Gastroesophageal sphincter (tissue), 4 donors: Measurements from ENCODE around the gene FIGNL2. TPM values are rescaled to one million over a fixed set of nuclear protein-coding genes. Genes with fewer than 3 reads are reported as not detected.

Source experiments
- ATAC-seq: fragments of 150-250 bp; one replicate; pipeline ENCODE4 v1.9.1; 2016; ENCODE audit warnings: mild to moderate bottlenecking, moderate library complexity
- H3K27ac ChIP-seq, 4 donors: fragments of 200-600 bp; sonication (generic) in 3 of 4; 1 replicate in 3 of 4; 2 replicates in 1 of 4; pipeline ENCODE4 v1.5.1; 2016 to 2019
- H3K27me3 ChIP-seq: fragments of 200-600 bp; sonication (generic); one replicate; pipeline ENCODE4 v1.5.1; 2019
- H3K36me3 ChIP-seq, 2 donors: fragments of 200-600 bp; sonication (generic); one replicate each; pipeline ENCODE4 v1.5.1; 2019; ENCODE audit warnings: control low read depth in 1 of 2
- H3K4me1 ChIP-seq, 3 donors: fragments of 200-600 bp; sonication (generic); 1 replicate in 2 of 3; 2 replicates in 1 of 3; pipeline ENCODE4 v1.5.1; 2016 to 2019; ENCODE audit warnings: control low read depth in 2 of 3
- H3K4me3 ChIP-seq, 2 donors: fragments of 200-600 bp; sonication (generic); one replicate each; pipeline ENCODE4 v1.5.1; 2019; ENCODE audit warnings: mild to moderate bottlenecking in 1 of 2, moderate library complexity in 1 of 2
- H3K9me3 ChIP-seq, 3 donors: fragments of 200-600 bp; sonication (generic); one replicate each; pipeline ENCODE4 v1.5.1; 2017 to 2019; ENCODE audit warnings: control low read depth in 2 of 3
- CTCF ChIP-seq, 4 experiments: fragments of 200-600 bp in 2 of 4; fragments of 450-650 bp in 2 of 4; sonication (generic) in 1 of 4; IDR thresholded peaks; one replicate each; pipeline ENCODE4 v1.5.1; 2017 to 2019; ENCODE audit warnings: antibody characterized with exemption in 4 of 4, mild to moderate bottlenecking in 2 of 4, moderate library complexity in 2 of 4
- EP300 ChIP-seq: sonication (generic); formaldehyde crosslinking; IDR thresholded peaks from one replicate; pipeline ENCODE4 v1.6.1; 2017; ENCODE audit warnings: antibody characterized with exemption, mild to moderate bottlenecking
- POLR2A ChIP-seq, 2 donors: fragments of 450-650 bp; IDR thresholded peaks; one replicate each; pipeline ENCODE4 v1.6.1; 2017; ENCODE audit warnings: antibody characterized with exemption in 2 of 2, mild to moderate bottlenecking in 2 of 2, moderate library complexity in 1 of 2
- POLR2AphosphoS5 ChIP-seq: sonication (generic); formaldehyde crosslinking; IDR thresholded peaks from one replicate; pipeline ENCODE4 v1.6.1; 2017; ENCODE audit warnings: antibody characterized with exemption
- WGBS, 2 donors: methylation state at CpG; one replicate each; pipeline ENCODE4 v1.1.5; 2018; ENCODE audit warnings: low coverage in 1 of 2; 5-methylcytosine and 5-hydroxymethylcytosine counted together
- total RNA-seq, 4 donors: library from RNA; depleted of rRNA; stranded (reverse); fragments of >200 nt; gene quantifications; one replicate each; pipeline ENCODE4 v1.1.0, GENCODE V29; 2016

Gene FIGNL2
- total RNA-seq, 4 donors from 2014 or later, result 0.13 to 0.35 (median 0.16) TPM; not detected in 1

DNA sequence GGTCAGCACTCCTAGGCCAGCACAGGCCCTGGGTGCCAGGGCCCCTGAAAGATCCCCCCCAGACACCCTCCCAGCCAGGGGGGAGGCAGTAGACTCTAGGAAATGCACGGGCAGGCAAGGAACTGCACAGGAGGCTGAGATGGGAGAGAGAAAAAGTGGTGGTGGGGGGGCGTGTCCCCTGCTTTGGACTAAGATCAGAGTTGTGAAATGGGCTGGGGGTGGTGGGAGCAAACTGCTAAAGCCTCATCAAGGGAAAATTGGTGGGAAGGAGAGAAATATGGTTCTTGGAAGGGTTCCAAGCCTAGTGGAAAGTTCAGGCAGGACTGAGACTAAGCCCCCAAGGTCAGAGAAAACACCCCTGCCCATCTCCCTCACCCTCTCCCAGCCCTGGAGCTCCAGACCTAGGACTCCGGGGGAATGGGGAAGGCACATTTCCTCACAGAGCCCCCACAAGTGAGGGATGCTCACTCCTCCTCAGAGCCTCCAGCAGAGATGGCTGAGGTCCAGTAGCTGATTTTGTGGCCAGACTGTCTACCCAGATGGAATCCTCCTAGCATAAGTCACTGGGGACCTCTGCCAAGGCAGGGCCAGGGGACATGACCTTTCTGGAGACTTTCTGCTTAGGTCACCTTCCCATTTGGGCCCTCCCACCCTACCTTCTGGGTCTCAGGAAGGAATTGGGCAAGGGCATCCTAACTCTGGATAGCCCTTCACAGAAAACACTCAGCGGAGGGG, 29.8 kb downstream of the FIGNL2 start:
- H3K9me3 ChIP-seq, result no peaks in the 10 kb centered on the region
- no peak overlapping the region for H3K27ac ChIP-seq
- peaks cover 94% of the 10 kb centered on the region for H3K27me3 ChIP-seq
- no peak for ATAC-seq
- TF ChIP-seq POLR2A (IDR thresholded peaks at IDR 0.05), result no peak
- TF ChIP-seq CTCF (IDR thresholded peaks at IDR 0.05), result no peak
- TF ChIP-seq POLR2AphosphoS5, result no peak
- no peak for TF ChIP-seq EP300
- 49 to 80% methylated on average over 1 to 2 of the region's 4 CpGs for WGBS, 2 donors
- H3K4me3 ChIP-seq, result no peak overlapping the region
- H3K4me1 ChIP-seq, result peaks cover 0 to 39% (median 0%) of the 10 kb centered on the region in 3 donors
- H3K36me3 ChIP-seq, result no peaks in the 10 kb centered on the region

- no peak for TF ChIP-seq POLR2A (IDR thresholded peaks at IDR 0.05)
- Histone ChIP-seq H3K4me3 (no peak overlapping the region), H3K27ac (no peak overlapping the region), H3K4me1 (peaks cover 0 to 40% (median 0%) of the 10 kb centered on the region in 3 donors), H3K9me3 (no peaks in the 10 kb centered on the region), H3K36me3 (no peaks in the 10 kb centered on the region), H3K27me3 (peaks cover 88% of the 10 kb centered on the region)
- no CpG with 5 or more reads among the region's 5 CpGs for WGBS, 2 donors
- no peak for ATAC-seq
Measured at GRCh38 chr12:51818086-51818485, 30.4 kb downstream of the FIGNL2 start.

DNA sequence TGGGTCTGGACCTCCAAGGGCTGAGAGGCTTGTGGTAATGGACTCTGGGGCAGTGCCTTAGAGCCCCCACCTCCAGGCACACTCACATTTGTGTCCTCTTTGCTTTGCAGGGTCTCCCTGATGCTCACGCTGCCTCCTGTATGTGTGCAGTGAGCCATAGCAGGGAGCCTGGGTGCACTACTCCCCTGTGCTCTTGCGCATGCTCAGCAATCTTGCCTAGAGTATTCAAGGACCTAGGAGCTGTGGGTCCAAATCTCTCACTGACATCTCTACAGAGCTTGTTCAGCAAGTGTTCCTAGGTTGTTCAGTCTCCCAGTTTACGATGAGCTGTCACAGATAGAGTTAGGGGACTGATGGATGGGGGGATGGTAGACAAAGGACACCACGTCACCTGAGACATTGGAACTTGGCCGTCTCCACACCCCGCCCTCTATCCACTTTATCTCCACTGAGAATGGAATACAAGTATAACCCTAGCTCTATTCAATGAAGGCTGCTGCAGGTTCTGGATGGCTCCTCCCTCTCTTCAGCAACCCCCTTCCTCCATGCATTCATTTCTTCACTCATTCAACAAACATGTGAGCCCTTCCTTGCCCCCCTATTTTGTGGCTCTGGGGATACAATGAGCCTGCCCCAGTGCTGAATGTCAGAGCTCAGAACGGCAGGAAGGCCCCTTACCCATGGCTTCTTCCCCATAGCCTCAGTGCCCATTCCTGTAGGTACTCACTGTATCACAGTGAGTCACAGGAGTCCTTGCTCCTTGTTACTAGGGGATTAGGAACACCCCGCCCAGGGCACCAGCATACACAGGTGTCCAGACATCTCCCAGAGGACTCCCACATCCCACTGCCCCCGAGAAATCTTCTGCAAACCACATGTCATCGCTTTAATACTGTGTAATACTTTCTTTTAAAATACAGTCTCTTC, 31.2 kb downstream of the FIGNL2 start:
- Histone ChIP-seq H3K4me1 (peaks cover 0 to 40% (median 0%) of the 10 kb centered on the region in 3 donors), H3K27ac (no peak overlapping the region), H3K4me3 (no peak overlapping the region), H3K27me3 (peaks cover 83% of the 10 kb centered on the region), H3K36me3 (no peaks in the 10 kb centered on the region), H3K9me3 (no peaks in the 10 kb centered on the region)
- WGBS, 2 donors, result 85 to 93% methylated on average over 5 to 6 of the region's 10 CpGs
- no peak for TF ChIP-seq EP300
- TF ChIP-seq POLR2A (IDR thresholded peaks at IDR 0.05), result no peak
- no peak for TF ChIP-seq POLR2AphosphoS5
- no peak for TF ChIP-seq CTCF (IDR thresholded peaks at IDR 0.05)
- ATAC-seq, result no peak

- ATAC-seq, result no peak
- Histone ChIP-seq H3K4me3 (no peak overlapping the region), H3K27me3 (peaks cover 66% of the 10 kb centered on the region), H3K9me3 (no peaks in the 10 kb centered on the region), H3K4me1 (peaks cover 0 to 24% (median 0%) of the 10 kb centered on the region in 3 donors), H3K36me3 (no peaks in the 10 kb centered on the region), H3K27ac (no peak overlapping the region)
- 90 to 92% methylated on average over 6 of the region's 6 CpGs for WGBS, 2 donors
- TF ChIP-seq EP300 (no peak), POLR2AphosphoS5 (no peak), POLR2A (IDR thresholded peaks at IDR 0.05) (no peak), CTCF (IDR thresholded peaks at IDR 0.05) (no peak)
Measured at GRCh38 chr12:51815571-51815970, 32.9 kb downstream of the FIGNL2 start.

DNA sequence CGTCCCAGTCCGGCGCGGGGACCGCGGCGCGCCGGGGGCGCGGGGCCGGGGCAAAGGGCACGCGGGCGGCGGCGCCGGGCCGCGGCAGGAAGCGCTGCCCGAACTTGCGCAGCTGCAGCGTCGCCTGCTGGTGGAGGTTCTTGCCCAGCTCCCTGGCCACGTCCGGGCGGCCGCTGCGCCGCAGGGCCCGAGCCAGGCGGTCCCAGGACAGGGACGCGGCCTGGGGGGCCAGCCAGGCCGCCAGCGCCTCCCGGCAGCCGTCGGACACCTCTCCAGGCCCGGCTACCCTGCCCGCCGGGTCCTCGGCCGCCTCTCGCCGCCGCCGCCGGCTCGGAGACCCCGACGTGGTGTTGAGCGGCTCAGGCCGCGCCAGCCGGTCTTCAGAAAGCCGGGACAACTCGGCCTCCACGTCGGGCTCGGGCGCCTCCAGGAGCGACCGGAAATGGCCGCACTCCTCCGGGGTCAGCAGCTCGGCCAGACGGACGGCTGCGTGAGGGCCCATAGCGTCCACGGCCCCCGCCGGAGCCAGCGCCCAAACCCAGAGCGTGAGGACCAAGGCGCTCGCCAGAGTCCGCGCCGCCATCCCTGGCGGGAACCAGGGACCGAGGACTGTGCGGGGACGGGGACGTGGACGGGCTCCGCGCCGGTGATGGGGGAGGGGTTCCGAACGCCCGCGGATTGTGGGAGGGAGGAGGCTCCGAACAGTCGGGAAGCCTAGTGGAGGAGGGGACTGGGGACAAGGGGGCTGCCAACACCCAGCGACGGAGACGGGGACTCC, 34.0 kb downstream of the FIGNL2 start:
- peak in 3 of 4 experiments; percentile 62 to 66 (median 64) for TF ChIP-seq CTCF (IDR thresholded peaks at IDR 0.05)
- TF ChIP-seq POLR2A (IDR thresholded peaks at IDR 0.05), result peak; percentile 32 to 59
- peak; percentile 10 for TF ChIP-seq POLR2AphosphoS5
- no peak for TF ChIP-seq EP300
- H3K27me3 ChIP-seq, result peaks cover 55% of the 10 kb centered on the region
- H3K9me3 ChIP-seq, result no peaks in the 10 kb centered on the region
- H3K4me3 ChIP-seq, result peak overlapping the region; percentile 20 to 60
- 40% methylated on average over 3 of the region's 100 CpGs; no CpG with 5 or more reads in 1 of the 2 donors for WGBS, 2 donors
- H3K36me3 ChIP-seq, result no peaks in the 10 kb centered on the region
- ATAC-seq, result peak; percentile 89
- peaks cover 0 to 14% (median 0%) of the 10 kb centered on the region in 3 donors for H3K4me1 ChIP-seq
- peak overlapping the region in 3 of 4 donors; percentile 73 to 82 (median 76) for H3K27ac ChIP-seq
